GM10847 (cell line): ENCODE measurements around the gene IL22.

Source experiments
- POLR2A ChIP-seq: IDR thresholded peaks from 2 replicates; pipeline ENCODE4 v1.6.1; 2011; ENCODE audit not compliant: insufficient read length; ENCODE audit errors: extremely low read depth

IL22 gene

GRCh38 chr12:68240975-68241374 is 12.4 kb downstream of the IL22 start:
- TF ChIP-seq POLR2A = no peak

GRCh38 chr12:68240079-68240478 is 13.3 kb downstream of the IL22 start:
- no peak for TF ChIP-seq POLR2A

- TF ChIP-seq POLR2A = no peak
Observed at GRCh38 chr12:68239309-68239982, 14.0 kb downstream of the IL22 start.

GRCh38 chr12:68237619-68238018 is 15.8 kb downstream of the IL22 start:
- no peak for TF ChIP-seq POLR2A

GRCh38 chr12:68237078-68237477 is 16.3 kb downstream of the IL22 start:
- no peak for TF ChIP-seq POLR2A

GRCh38 chr12:68236421-68237059 is 16.9 kb downstream of the IL22 start:
- TF ChIP-seq POLR2A = no peak

GRCh38 chr12:68235576-68235975 is 17.8 kb downstream of the IL22 start:
- no peak for TF ChIP-seq POLR2A

GRCh38 chr12:68234140-68234539 is 19.3 kb downstream of the IL22 start:
- TF ChIP-seq POLR2A = no peak

- TF ChIP-seq POLR2A = no peak
Observed at GRCh38 chr12:68233498-68233897, 19.9 kb downstream of the IL22 start.

GRCh38 chr12:68231691-68232090 is 21.7 kb downstream of the IL22 start:
- TF ChIP-seq POLR2A = no peak

GRCh38 chr12:68231229-68231628 is 22.2 kb downstream of the IL22 start:
- no peak for TF ChIP-seq POLR2A

GRCh38 chr12:68229956-68230355 is 23.4 kb downstream of the IL22 start:
- TF ChIP-seq POLR2A = no peak

GRCh38 chr12:68227356-68227755 is 26.0 kb downstream of the IL22 start:
- no peak for TF ChIP-seq POLR2A

- no peak for TF ChIP-seq POLR2A
Observed at GRCh38 chr12:68225576-68226476, 27.6 kb downstream of the IL22 start, which contains the start of gene IL26. Gene IL26, minus strand, starts transcription at chr12:68225810. Its CDS starts 54 bp downstream, at chr12:68225756.

- TF ChIP-seq POLR2A = no peak
Observed at GRCh38 chr12:68224613-68225285, 28.7 kb downstream of the IL22 start.
